ENCODE measurements around the gene ING2. TPM values are rescaled to one million over a fixed set of nuclear protein-coding genes. Genes with fewer than 3 reads are reported as not detected.

ING2 gene
- polyA plus RNA-seq, 1 donor from 2014 or later: 27.2 TPM

Other genes with a start within 250 kb of the ING2 start
- not detected in 2 replicates for gene CLDN22, start 184.8 kb upstream of the ING2 start, polyA plus RNA-seq
- not detected in 2 replicates for gene CLDN24, start 182.6 kb upstream of the ING2 start, polyA plus RNA-seq
- gene CDKN2AIP, start 60.4 kb upstream of the ING2 start, polyA plus RNA-seq: 58.9 and 59.5 TPM in 2 replicates
- 61.1 and 68.2 TPM in 2 replicates for gene RWDD4, start 154.1 kb downstream of the ING2 start, polyA plus RNA-seq
- gene TRAPPC11, start 154.2 kb downstream of the ING2 start, polyA plus RNA-seq: 78.1 and 83.1 TPM in 2 replicates